ENCODE measurements around the gene RHOBTB1. TPM values are rescaled to one million over a fixed set of nuclear protein-coding genes. Genes with fewer than 3 reads are reported as not detected.

The RHOBTB1 gene
- total RNA-seq, 1 donor from 2014 or later, result 15.8 TPM

GRCh38 chr10:60968504-60968903, 24.5 kb upstream of the RHOBTB1 start:
- Mint-ChIP-seq H3K4me3 (no peak overlapping the region), H3K36me3 (ENCODE audit: low read depth) (no peaks in the 10 kb centered on the region), H3K27me3 (ENCODE audit: low read depth) (no peaks in the 10 kb centered on the region), H3K4me1 (peaks cover 6% of the 10 kb centered on the region), H3K9me3 (no peaks in the 10 kb centered on the region), H3K27ac (ENCODE audit: unreplicated experiment) (no peak overlapping the region)
- DNase-seq (ENCODE audit: low read depth, low spot score), result no peak
- no peak for TF ChIP-seq CTCF (conservative IDR thresholded peaks at IDR 0.05)

GRCh38 chr10:60967854-60968484, 24.0 kb upstream of the RHOBTB1 start:
- TF ChIP-seq CTCF (conservative IDR thresholded peaks at IDR 0.05), result no peak
- H3K27ac Mint-ChIP-seq (ENCODE audit: unreplicated experiment), result no peak overlapping the region
- H3K27me3 Mint-ChIP-seq (ENCODE audit: low read depth), result no peaks in the 10 kb centered on the region
- no peak for DNase-seq (ENCODE audit: low read depth, low spot score)
- peaks cover 6% of the 10 kb centered on the region for H3K4me1 Mint-ChIP-seq
- H3K4me3 Mint-ChIP-seq, result no peak overlapping the region
- no peaks in the 10 kb centered on the region for H3K9me3 Mint-ChIP-seq
- no peaks in the 10 kb centered on the region for H3K36me3 Mint-ChIP-seq (ENCODE audit: low read depth)

GRCh38 chr10:60967260-60967659, 23.3 kb upstream of the RHOBTB1 start:
- Mint-ChIP-seq H3K4me1 (peaks cover 6% of the 10 kb centered on the region), H3K9me3 (no peaks in the 10 kb centered on the region), H3K36me3 (ENCODE audit: low read depth) (no peaks in the 10 kb centered on the region), H3K4me3 (no peak overlapping the region), H3K27ac (ENCODE audit: unreplicated experiment) (no peak overlapping the region), H3K27me3 (ENCODE audit: low read depth) (no peaks in the 10 kb centered on the region)
- no peak for DNase-seq (ENCODE audit: low read depth, low spot score)
- no peak for TF ChIP-seq CTCF (conservative IDR thresholded peaks at IDR 0.05)

GRCh38 chr10:60965696-60966095, 21.7 kb upstream of the RHOBTB1 start:
- no peak overlapping the region for H3K27ac Mint-ChIP-seq (ENCODE audit: unreplicated experiment)
- H3K9me3 Mint-ChIP-seq, result no peaks in the 10 kb centered on the region
- no peak overlapping the region for H3K4me3 Mint-ChIP-seq
- H3K27me3 Mint-ChIP-seq (ENCODE audit: low read depth), result no peaks in the 10 kb centered on the region
- H3K36me3 Mint-ChIP-seq (ENCODE audit: low read depth), result no peaks in the 10 kb centered on the region
- H3K4me1 Mint-ChIP-seq, result peaks cover 6% of the 10 kb centered on the region
- TF ChIP-seq CTCF (conservative IDR thresholded peaks at IDR 0.05), result no peak
- DNase-seq (ENCODE audit: low read depth, low spot score), result no peak

- TF ChIP-seq CTCF (conservative IDR thresholded peaks at IDR 0.05), result peak; percentile 89
- no peaks in the 10 kb centered on the region for H3K9me3 Mint-ChIP-seq
- no peak overlapping the region for H3K27ac Mint-ChIP-seq (ENCODE audit: unreplicated experiment)
- peak; percentile 50 for DNase-seq (ENCODE audit: low read depth, low spot score)
- peaks cover 6% of the 10 kb centered on the region for H3K4me1 Mint-ChIP-seq
- H3K4me3 Mint-ChIP-seq, result no peak overlapping the region
- H3K36me3 Mint-ChIP-seq (ENCODE audit: low read depth), result no peaks in the 10 kb centered on the region
- H3K27me3 Mint-ChIP-seq (ENCODE audit: low read depth), result no peaks in the 10 kb centered on the region
Measured at GRCh38 chr10:60964257-60965235, 20.6 kb upstream of the RHOBTB1 start.
